ENCODE results near the gene GPR85.
"Not testable (repeated sequence)": the region's sequence is repeated elsewhere in the genome, so short reads cannot be mapped to it uniquely, and the experiment has no call there.

The GPR85 gene

GRCh38 chr7:113054938-113055337, 31.7 kb downstream of the GPR85 start:
- no peak for TF ChIP-seq CTCF (IDR thresholded peaks at IDR 0.05; ENCODE audit: low read depth, low read length, missing control alignments)
- H3K4me3 ChIP-seq (ENCODE audit: low read depth, low read length): no peak overlapping the region
- no peak for DNase-seq (ENCODE audit: low read depth)

- H3K4me3 ChIP-seq (ENCODE audit: low read depth, low read length); DNase-seq (ENCODE audit: low read depth): not testable (repeated sequence)
Measured at GRCh38 chr7:113054272-113054671, 32.4 kb downstream of the GPR85 start.

GRCh38 chr7:113049221-113049620, 37.4 kb downstream of the GPR85 start:
- not testable (repeated sequence) for H3K4me3 ChIP-seq (ENCODE audit: low read depth, low read length); DNase-seq (ENCODE audit: low read depth)

- DNase-seq (ENCODE audit: low read depth): no peak
- H3K4me3 ChIP-seq (ENCODE audit: low read depth, low read length): no peak overlapping the region
- TF ChIP-seq CTCF (IDR thresholded peaks at IDR 0.05; ENCODE audit: low read depth, low read length, missing control alignments): no peak
Measured at GRCh38 chr7:113046453-113046852, 40.2 kb downstream of the GPR85 start.

- no peak for DNase-seq (ENCODE audit: low read depth)
- TF ChIP-seq CTCF (IDR thresholded peaks at IDR 0.05; ENCODE audit: low read depth, low read length, missing control alignments): no peak
- H3K4me3 ChIP-seq (ENCODE audit: low read depth, low read length): no peak overlapping the region
Measured at GRCh38 chr7:113045379-113045778, 41.2 kb downstream of the GPR85 start.

GRCh38 chr7:113044394-113044793, 42.2 kb downstream of the GPR85 start:
- TF ChIP-seq CTCF (IDR thresholded peaks at IDR 0.05; ENCODE audit: low read depth, low read length, missing control alignments): no peak
- no peak overlapping the region for H3K4me3 ChIP-seq (ENCODE audit: low read depth, low read length)
- DNase-seq (ENCODE audit: low read depth): no peak

GRCh38 chr7:113040849-113041248, 45.8 kb downstream of the GPR85 start:
- no peak for TF ChIP-seq CTCF (IDR thresholded peaks at IDR 0.05; ENCODE audit: low read depth, low read length, missing control alignments)
- no peak overlapping the region for H3K4me3 ChIP-seq (ENCODE audit: low read depth, low read length)
- DNase-seq (ENCODE audit: low read depth): no peak

- TF ChIP-seq CTCF (IDR thresholded peaks at IDR 0.05; ENCODE audit: low read depth, low read length, missing control alignments): no peak
- no peak for DNase-seq (ENCODE audit: low read depth)
- no peak overlapping the region for H3K4me3 ChIP-seq (ENCODE audit: low read depth, low read length)
Measured at GRCh38 chr7:113033959-113034358, 52.7 kb downstream of the GPR85 start.
